Osteoblast (primary cell): Measurements from ENCODE around the gene DENND4A. TPM values are rescaled to one million over a fixed set of nuclear protein-coding genes. Genes with fewer than 3 reads are reported as not detected.

Source experiments
- DNase-seq: peaks from one replicate; pipeline ENCODE4 v3.0.0; 2011; ENCODE audit warnings: low spot score, mixed read lengths; ENCODE audit not compliant: insufficient read length; ENCODE audit errors: missing footprints
- H2AFZ ChIP-seq: 2 replicates; pipeline ENCODE4 v1.6.0; 2011; ENCODE audit warnings: mild to moderate bottlenecking, low read length
- H3K27ac ChIP-seq: 2 replicates; pipeline ENCODE4 v1.5.1; 2011; ENCODE audit warnings: mild to moderate bottlenecking, low read depth, low read length, moderate library complexity
- H3K27me3 ChIP-seq: 2 replicates; pipeline ENCODE4 v1.6.0; 2012; ENCODE audit warnings: mild to moderate bottlenecking, control low read depth, inconsistent platforms, low read length, moderate library complexity; ENCODE audit not compliant: insufficient read depth
- H3K36me3 ChIP-seq: 2 replicates; pipeline ENCODE4 v1.5.1; 2011; ENCODE audit warnings: mild to moderate bottlenecking, low read length, control low read depth, moderate library complexity; ENCODE audit not compliant: insufficient read depth
- H3K4me1 ChIP-seq: 2 replicates; pipeline ENCODE4 v1.5.1; 2011; ENCODE audit warnings: mild to moderate bottlenecking, low read length, control low read depth, moderate library complexity; ENCODE audit not compliant: insufficient read depth
- H3K4me2 ChIP-seq: 2 replicates; pipeline ENCODE4 v1.6.0; 2011; ENCODE audit warnings: mild to moderate bottlenecking, low read length; ENCODE audit not compliant: insufficient read depth
- H3K4me3 ChIP-seq: fragments of 200-600 bp; sonication (generic); 3 replicates; pipeline ENCODE4 v1.5.1; 2012; ENCODE audit warnings: mild to moderate bottlenecking, low read length, inconsistent platforms; ENCODE audit not compliant: insufficient read depth
- H3K79me2 ChIP-seq: 2 replicates; pipeline ENCODE4 v1.6.0; 2012; ENCODE audit warnings: mild to moderate bottlenecking, low read length, control low read depth, inconsistent platforms; ENCODE audit not compliant: insufficient read depth
- H3K9me3 ChIP-seq: 2 replicates; pipeline ENCODE4 v1.5.1; 2011; ENCODE audit warnings: low read depth, low read length, control low read depth
- H4K20me1 ChIP-seq: 2 replicates; pipeline ENCODE4 v1.6.0; 2012; ENCODE audit warnings: mild to moderate bottlenecking, low read length, control low read depth; ENCODE audit not compliant: insufficient read depth
- CTCF ChIP-seq: IDR thresholded peaks from 2 replicates; pipeline ENCODE4 v1.5.1; 2011; ENCODE audit warnings: mild to moderate bottlenecking, low read depth, low read length, moderate library complexity; ENCODE audit errors: extremely low read depth
- total RNA-seq: library from RNA; depleted of rRNA; stranded (reverse); fragments of >200 nt; gene quantifications from 2 replicates; pipeline ENCODE4 v1.2.3, GENCODE V29; 2012

DENND4A gene
- total RNA-seq, 1 donor = 30.4 TPM

GRCh38 chr15:65752151-65752700, 39.9 kb downstream of the DENND4A start:
- H4K20me1 ChIP-seq = no peaks in the 10 kb centered on the region
- no peak overlapping the region for H3K4me2 ChIP-seq
- no peak for DNase-seq
- no peak overlapping the region for H3K4me3 ChIP-seq
- H3K27ac ChIP-seq = no peak overlapping the region
- no peaks in the 10 kb centered on the region for H3K9me3 ChIP-seq
- peaks cover 10% of the 10 kb centered on the region for H3K36me3 ChIP-seq
- H2AFZ ChIP-seq = no peak overlapping the region
- TF ChIP-seq CTCF = no peak
- no peaks in the 10 kb centered on the region for H3K79me2 ChIP-seq
- H3K4me1 ChIP-seq = no peaks in the 10 kb centered on the region
- H3K27me3 ChIP-seq = no peaks in the 10 kb centered on the region

DNA sequence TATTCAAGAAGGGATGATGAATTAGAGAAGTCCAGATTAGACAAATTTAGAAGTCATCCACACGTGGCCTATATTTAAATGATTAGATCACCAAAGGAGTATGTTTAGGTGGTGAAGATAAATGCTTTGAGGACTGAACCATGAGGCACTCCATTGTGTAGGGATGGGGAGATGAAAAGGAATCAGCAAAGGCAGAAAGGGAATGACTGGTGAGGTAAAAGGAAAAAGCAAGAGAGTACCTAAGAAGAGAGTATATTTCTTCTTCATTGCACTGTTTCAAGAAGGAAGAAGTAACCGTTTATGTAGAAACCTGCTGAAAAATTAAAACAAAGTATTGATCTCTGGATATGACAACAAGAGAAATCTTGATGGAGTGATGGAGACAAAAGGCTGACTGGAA, 40.7 kb downstream of the DENND4A start:
- H3K79me2 ChIP-seq = no peaks in the 10 kb centered on the region
- no peaks in the 10 kb centered on the region for H3K9me3 ChIP-seq
- no peak overlapping the region for H3K4me2 ChIP-seq
- H3K27ac ChIP-seq = no peak overlapping the region
- no peak for DNase-seq
- H3K4me1 ChIP-seq = no peaks in the 10 kb centered on the region
- H2AFZ ChIP-seq = no peak overlapping the region
- H4K20me1 ChIP-seq = no peaks in the 10 kb centered on the region
- H3K27me3 ChIP-seq = no peaks in the 10 kb centered on the region
- no peak for TF ChIP-seq CTCF
- H3K4me3 ChIP-seq = no peak overlapping the region
- H3K36me3 ChIP-seq = peaks cover 10% of the 10 kb centered on the region

DNA sequence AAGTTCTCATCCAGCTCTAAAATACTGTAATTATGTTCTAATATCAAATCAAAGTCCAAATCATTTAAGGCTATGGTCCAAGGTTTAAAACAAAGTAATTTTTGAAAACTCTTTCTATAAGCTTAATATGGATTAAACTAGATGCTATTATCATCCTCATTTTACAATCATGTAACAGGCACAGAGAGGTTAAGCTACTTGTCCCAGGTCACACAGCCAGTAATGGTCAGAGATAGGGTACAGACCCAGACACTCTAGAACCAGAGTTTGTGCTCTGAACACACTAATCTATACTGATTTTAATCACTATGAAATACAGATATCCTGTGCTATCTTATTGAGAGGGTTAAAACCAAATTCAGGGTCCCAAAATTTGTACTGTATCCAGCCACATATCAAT, 44.8 kb downstream of the DENND4A start:
- Histone ChIP-seq H3K79me2 (no peaks in the 10 kb centered on the region), H3K4me1 (no peaks in the 10 kb centered on the region), H3K9me3 (no peaks in the 10 kb centered on the region), H3K36me3 (peaks cover 5% of the 10 kb centered on the region), H3K27ac (no peak overlapping the region), H3K4me2 (no peak overlapping the region), H3K27me3 (no peaks in the 10 kb centered on the region), H3K4me3 (no peak overlapping the region), H4K20me1 (no peaks in the 10 kb centered on the region), H2AFZ (no peak overlapping the region)
- no peak for DNase-seq
- TF ChIP-seq CTCF = no peak

DNA sequence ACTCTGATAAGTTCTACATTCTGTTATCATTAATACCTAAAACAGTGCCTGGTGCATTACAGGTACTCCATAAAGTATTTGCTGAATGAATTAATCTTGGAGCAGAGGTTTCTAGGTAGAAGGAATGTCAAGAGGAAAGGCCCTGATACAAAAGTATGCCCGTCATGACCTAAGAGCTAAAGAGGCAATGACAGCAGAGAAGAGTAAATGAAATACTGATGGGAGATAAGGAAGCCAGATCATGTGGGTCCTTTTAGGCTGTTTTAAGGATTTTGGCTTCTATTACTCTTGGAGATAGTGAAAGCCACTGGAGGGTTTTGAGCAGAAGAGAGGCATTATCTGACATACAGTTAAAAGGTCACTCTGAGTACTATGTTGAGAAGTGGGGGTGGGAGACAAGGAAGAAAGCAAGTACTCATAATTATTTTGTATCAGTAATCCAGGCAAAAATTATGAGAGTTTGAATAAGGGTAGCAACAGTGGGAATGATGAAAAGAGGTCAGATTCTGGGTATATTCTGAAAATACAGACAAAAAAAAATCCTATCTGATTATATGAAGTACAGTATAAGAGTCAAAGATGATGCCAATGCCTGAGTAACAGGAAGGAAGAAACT, 48.3 kb downstream of the DENND4A start:
- no peak for TF ChIP-seq CTCF
- DNase-seq = no peak
- H2AFZ ChIP-seq = no peak overlapping the region
- H3K79me2 ChIP-seq = no peaks in the 10 kb centered on the region
- H3K4me2 ChIP-seq = no peak overlapping the region
- H3K4me3 ChIP-seq = no peak overlapping the region
- no peaks in the 10 kb centered on the region for H3K9me3 ChIP-seq
- H4K20me1 ChIP-seq = no peaks in the 10 kb centered on the region
- H3K27me3 ChIP-seq = no peaks in the 10 kb centered on the region
- no peaks in the 10 kb centered on the region for H3K36me3 ChIP-seq
- H3K27ac ChIP-seq = no peak overlapping the region
- H3K4me1 ChIP-seq = no peaks in the 10 kb centered on the region
